SK-N-MC (cell line): ENCODE results near the gene APOBEC3A.

ENCODE experiments used
- EZH2 ChIP-seq: fragments of 200-600 bp; sonication (generic); IDR thresholded peaks from one replicate; pipeline ENCODE4 v1.6.1; 2017; ENCODE audit warnings: antibody characterized with exemption
- POLR2AphosphoS5 ChIP-seq: IDR thresholded peaks from 2 replicates; pipeline ENCODE4 v1.6.1; 2012; ENCODE audit warnings: mild to moderate bottlenecking, low read depth, low read length, borderline replicate concordance

DNA sequence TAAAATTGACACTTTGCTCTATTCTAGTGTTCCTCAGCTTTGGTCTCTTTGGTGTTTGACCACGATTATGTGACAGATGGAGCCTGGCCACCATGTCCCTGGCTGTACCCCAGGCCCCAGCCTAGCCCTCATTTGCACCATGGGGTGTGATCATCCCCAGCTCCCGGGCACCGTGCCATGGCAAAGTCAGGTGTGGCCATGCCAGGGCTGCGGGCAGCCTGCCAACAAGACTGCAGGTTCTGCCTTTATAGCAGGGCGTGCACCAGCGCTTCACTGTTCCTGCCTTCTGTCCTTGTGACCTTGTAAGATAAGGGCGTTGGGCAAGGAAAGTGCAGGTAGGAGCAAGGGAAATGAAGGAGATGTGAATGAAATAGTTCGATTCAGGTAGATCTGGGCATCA is 22.4 kb upstream of the APOBEC3A start:
- TF ChIP-seq POLR2AphosphoS5 (no peak), EZH2 (no peak)
